ENCODE results near the gene KNDC1.

DNA sequence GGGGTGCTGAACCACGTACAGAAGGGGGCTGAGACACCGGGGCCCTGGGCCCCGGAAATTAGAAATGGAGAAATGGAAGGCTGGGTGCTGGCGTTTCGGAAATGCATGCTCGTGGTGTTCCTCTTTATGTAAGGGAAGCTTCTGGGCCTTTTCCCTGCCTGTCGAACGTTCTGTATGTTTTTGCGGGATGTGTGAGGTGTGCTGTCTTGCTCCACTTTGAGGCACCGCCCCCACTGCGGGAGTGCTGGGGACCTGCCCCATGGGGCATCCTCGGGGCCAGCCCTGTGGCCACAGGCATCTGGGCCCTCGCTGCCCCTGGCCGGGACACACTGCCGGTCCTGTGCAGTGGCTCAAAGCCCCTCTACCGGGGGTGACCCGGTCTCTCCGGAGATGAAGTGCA, 75.9 kb downstream of the KNDC1 start:
- no peak for TF ChIP-seq GATA2 (IDR thresholded peaks at IDR 0.05; ENCODE audit: low read depth, low read length)
- no peak for TF ChIP-seq GATA3 (IDR thresholded peaks at IDR 0.05; ENCODE audit: low read depth, low read length)

Data from SH-SY5Y (cell line).